ENCODE measurements around the gene CHRDL2.

Gene CHRDL2

DNA sequence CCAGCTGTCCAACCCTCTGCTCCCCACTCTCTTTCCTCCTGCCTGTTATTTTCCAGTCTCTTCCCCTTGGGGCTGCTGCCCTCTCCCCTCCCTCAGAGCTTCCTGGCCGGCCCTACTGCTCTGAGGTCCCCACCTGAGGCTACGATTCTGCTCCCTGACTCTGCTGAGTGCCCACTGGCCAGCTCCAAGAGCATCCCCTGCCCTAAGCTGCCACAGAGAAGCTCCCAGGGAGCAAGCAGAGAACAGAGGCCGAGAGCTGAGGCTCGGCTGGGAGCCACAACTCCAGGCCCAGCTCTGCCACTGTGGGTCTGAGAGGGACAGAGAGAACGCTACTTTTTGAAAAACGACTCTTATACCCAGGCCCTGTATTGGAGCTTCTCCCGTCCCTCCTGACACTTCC is 61.1 kb downstream of the CHRDL2 start:
- H3K9me3 ChIP-seq (ENCODE audit: insufficient read depth, low read depth, low read length) = no peaks in the 10 kb centered on the region
- H3K4ac ChIP-seq (ENCODE audit: low read depth, low read length) = no peak overlapping the region
- no peak overlapping the region for H2BK5ac ChIP-seq (ENCODE audit: low read depth, low read length, poor library complexity)
- no peaks in the 10 kb centered on the region for H3K79me1 ChIP-seq (ENCODE audit: low read length)
- no peaks in the 10 kb centered on the region for H3K4me1 ChIP-seq (ENCODE audit: control insufficient read depth in 1 of 2, insufficient read depth in 2 of 2, low read length in 2 of 2)
- no peak overlapping the region for H3K4me2 ChIP-seq (ENCODE audit: low read length)
- H3K36me3 ChIP-seq (ENCODE audit: control insufficient read depth in 1 of 2, insufficient read depth in 2 of 2, low read length in 2 of 2) = no peaks in the 10 kb centered on the region
- no peak overlapping the region for H3K27ac ChIP-seq (ENCODE audit: low read depth, low read length)
- H2AFZ ChIP-seq (ENCODE audit: insufficient read depth, low read length, poor library complexity) = no peak overlapping the region
- H2BK12ac ChIP-seq (ENCODE audit: low read length) = no peak overlapping the region
- H3K4me3 ChIP-seq (ENCODE audit: low read depth, low read length) = no peak overlapping the region
- no peak overlapping the region for H2BK120ac ChIP-seq (ENCODE audit: insufficient read depth, low read length, poor library complexity)
- no peak overlapping the region for H4K8ac ChIP-seq (ENCODE audit: low read depth, low read length)
- no peak overlapping the region for H3K9ac ChIP-seq (ENCODE audit: low read length)
- H3K18ac ChIP-seq (ENCODE audit: low read length) = no peak overlapping the region
- H4K91ac ChIP-seq (ENCODE audit: low read depth, low read length) = no peak overlapping the region
- WGBS (ENCODE audit: extremely low coverage, insufficient coverage, insufficient read length) = no CpG with 5 or more reads among the region's 7 CpGs
- no peaks in the 10 kb centered on the region for H3K79me2 ChIP-seq (ENCODE audit: control insufficient read depth, insufficient read depth, low read length, poor library complexity)
- no peak overlapping the region for H3K14ac ChIP-seq (ENCODE audit: low read length)
- H3K27me3 ChIP-seq (ENCODE audit: insufficient read depth, low read length) = no peaks in the 10 kb centered on the region
- no peak overlapping the region for H4K12ac ChIP-seq (ENCODE audit: low read depth, low read length)
- no peak for DNase-seq
- no peak overlapping the region for H2AK5ac ChIP-seq (ENCODE audit: low read length)
- H3K23ac ChIP-seq (ENCODE audit: low read length) = no peak overlapping the region

GRCh38 chr11:74669211-74670160 is 61.7 kb downstream of the CHRDL2 start:
- Histone ChIP-seq H3K9me3 (ENCODE audit: insufficient read depth, low read depth, low read length) (no peaks in the 10 kb centered on the region), H3K79me2 (ENCODE audit: control insufficient read depth, insufficient read depth, low read length, poor library complexity) (no peaks in the 10 kb centered on the region), H3K27me3 (ENCODE audit: insufficient read depth, low read length) (no peaks in the 10 kb centered on the region), H2BK120ac (ENCODE audit: insufficient read depth, low read length, poor library complexity) (no peak overlapping the region), H3K27ac (ENCODE audit: low read depth, low read length) (no peak overlapping the region), H3K4me2 (ENCODE audit: low read length) (no peak overlapping the region), H3K18ac (ENCODE audit: low read length) (no peak overlapping the region), H2AFZ (ENCODE audit: insufficient read depth, low read length, poor library complexity) (no peak overlapping the region), H2AK5ac (ENCODE audit: low read length) (no peak overlapping the region), H4K12ac (ENCODE audit: low read depth, low read length) (no peak overlapping the region), H3K23ac (ENCODE audit: low read length) (no peak overlapping the region), H3K4me1 (ENCODE audit: control insufficient read depth in 1 of 2, insufficient read depth in 2 of 2, low read length in 2 of 2) (no peaks in the 10 kb centered on the region), H3K79me1 (ENCODE audit: low read length) (no peaks in the 10 kb centered on the region), H3K4ac (ENCODE audit: low read depth, low read length) (no peak overlapping the region), H3K14ac (ENCODE audit: low read length) (no peak overlapping the region), H3K4me3 (ENCODE audit: low read depth, low read length) (no peak overlapping the region), H3K36me3 (ENCODE audit: control insufficient read depth in 1 of 2, insufficient read depth in 2 of 2, low read length in 2 of 2) (no peaks in the 10 kb centered on the region), H2BK5ac (ENCODE audit: low read depth, low read length, poor library complexity) (no peak overlapping the region), H4K91ac (ENCODE audit: low read depth, low read length) (no peak overlapping the region), H3K9ac (ENCODE audit: low read length) (no peak overlapping the region), H4K8ac (ENCODE audit: low read depth, low read length) (no peak overlapping the region), H2BK12ac (ENCODE audit: low read length) (no peak overlapping the region)
- WGBS (ENCODE audit: extremely low coverage, insufficient coverage, insufficient read length) = no CpG with 5 or more reads among the region's 17 CpGs
- DNase-seq = no peak

- H3K79me2 ChIP-seq (ENCODE audit: control insufficient read depth, insufficient read depth, low read length, poor library complexity) = no peaks in the 10 kb centered on the region
- no peak overlapping the region for H4K12ac ChIP-seq (ENCODE audit: low read depth, low read length)
- H2BK5ac ChIP-seq (ENCODE audit: low read depth, low read length, poor library complexity) = no peak overlapping the region
- no peak overlapping the region for H2AK5ac ChIP-seq (ENCODE audit: low read length)
- no peak overlapping the region for H4K8ac ChIP-seq (ENCODE audit: low read depth, low read length)
- H2AFZ ChIP-seq (ENCODE audit: insufficient read depth, low read length, poor library complexity) = no peak overlapping the region
- H3K27me3 ChIP-seq (ENCODE audit: insufficient read depth, low read length) = no peaks in the 10 kb centered on the region
- no peak overlapping the region for H2BK12ac ChIP-seq (ENCODE audit: low read length)
- no peaks in the 10 kb centered on the region for H3K4me1 ChIP-seq (ENCODE audit: control insufficient read depth in 1 of 2, insufficient read depth in 2 of 2, low read length in 2 of 2)
- H3K36me3 ChIP-seq (ENCODE audit: control insufficient read depth in 1 of 2, insufficient read depth in 2 of 2, low read length in 2 of 2) = peaks cover 2 to 4% of the 10 kb centered on the region in 2 experiments
- peaks cover 3% of the 10 kb centered on the region for H3K9me3 ChIP-seq (ENCODE audit: insufficient read depth, low read depth, low read length)
- WGBS (ENCODE audit: extremely low coverage, insufficient coverage, insufficient read length) = no CpG with 5 or more reads among the region's 1 CpG
- DNase-seq = no peak
- no peak overlapping the region for H3K27ac ChIP-seq (ENCODE audit: low read depth, low read length)
- no peak overlapping the region for H3K23ac ChIP-seq (ENCODE audit: low read length)
- no peak overlapping the region for H3K18ac ChIP-seq (ENCODE audit: low read length)
- H3K4me2 ChIP-seq (ENCODE audit: low read length) = no peak overlapping the region
- H3K9ac ChIP-seq (ENCODE audit: low read length) = no peak overlapping the region
- no peak overlapping the region for H3K4ac ChIP-seq (ENCODE audit: low read depth, low read length)
- H3K79me1 ChIP-seq (ENCODE audit: low read length) = no peaks in the 10 kb centered on the region
- H4K91ac ChIP-seq (ENCODE audit: low read depth, low read length) = no peak overlapping the region
- H3K14ac ChIP-seq (ENCODE audit: low read length) = no peak overlapping the region
- no peak overlapping the region for H3K4me3 ChIP-seq (ENCODE audit: low read depth, low read length)
- no peak overlapping the region for H2BK120ac ChIP-seq (ENCODE audit: insufficient read depth, low read length, poor library complexity)
These were observed 67.9 kb downstream of the CHRDL2 start for GRCh38 chr11:74663315-74663714.

- Histone ChIP-seq H3K4ac (ENCODE audit: low read depth, low read length) (no peak overlapping the region), H3K27ac (ENCODE audit: low read depth, low read length) (no peak overlapping the region), H2AFZ (ENCODE audit: insufficient read depth, low read length, poor library complexity) (no peak overlapping the region), H4K8ac (ENCODE audit: low read depth, low read length) (no peak overlapping the region), H2BK5ac (ENCODE audit: low read depth, low read length, poor library complexity) (no peak overlapping the region), H3K79me2 (ENCODE audit: control insufficient read depth, insufficient read depth, low read length, poor library complexity) (no peaks in the 10 kb centered on the region), H4K91ac (ENCODE audit: low read depth, low read length) (no peak overlapping the region), H3K9ac (ENCODE audit: low read length) (no peak overlapping the region), H3K36me3 (ENCODE audit: control insufficient read depth in 1 of 2, insufficient read depth in 2 of 2, low read length in 2 of 2) (peaks cover 2 to 4% of the 10 kb centered on the region in 2 experiments), H4K12ac (ENCODE audit: low read depth, low read length) (no peak overlapping the region), H3K27me3 (ENCODE audit: insufficient read depth, low read length) (no peaks in the 10 kb centered on the region), H2BK12ac (ENCODE audit: low read length) (no peak overlapping the region), H3K14ac (ENCODE audit: low read length) (no peak overlapping the region), H3K79me1 (ENCODE audit: low read length) (no peaks in the 10 kb centered on the region), H3K23ac (ENCODE audit: low read length) (no peak overlapping the region), H2BK120ac (ENCODE audit: insufficient read depth, low read length, poor library complexity) (no peak overlapping the region), H3K18ac (ENCODE audit: low read length) (no peak overlapping the region), H3K4me3 (ENCODE audit: low read depth, low read length) (no peak overlapping the region), H2AK5ac (ENCODE audit: low read length) (no peak overlapping the region), H3K4me1 (ENCODE audit: control insufficient read depth in 1 of 2, insufficient read depth in 2 of 2, low read length in 2 of 2) (no peaks in the 10 kb centered on the region), H3K4me2 (ENCODE audit: low read length) (no peak overlapping the region), H3K9me3 (ENCODE audit: insufficient read depth, low read depth, low read length) (peaks cover 3% of the 10 kb centered on the region)
- no CpG with 5 or more reads among the region's 4 CpGs for WGBS (ENCODE audit: extremely low coverage, insufficient coverage, insufficient read length)
- no peak for DNase-seq
These were observed 68.6 kb downstream of the CHRDL2 start for GRCh38 chr11:74662487-74663103.
